HEK293 (cell line): Measurements from ENCODE around the gene AHCYL1.

Experiments
- CTCF ChIP-seq: fragments of 450-650 bp; formaldehyde crosslinking; IDR thresholded peaks from 2 replicates; pipeline ENCODE4 v1.5.1; 2016; ENCODE audit warnings: missing biosample characterization, missing genetic modification characterization
- ZNF645 ChIP-seq: fragments of 450-650 bp; formaldehyde crosslinking; IDR thresholded peaks from 2 replicates; pipeline ENCODE4; 2016; ENCODE audit warnings: missing biosample characterization, missing genetic modification characterization
- ZNF707 ChIP-seq: fragments of 450-650 bp; formaldehyde crosslinking; IDR thresholded peaks from 2 replicates; pipeline ENCODE4 v1.5.1; 2016; ENCODE audit warnings: missing biosample characterization, missing genetic modification characterization
- ZNF792 ChIP-seq: fragments of 450-650 bp; formaldehyde crosslinking; IDR thresholded peaks from 2 replicates; pipeline ENCODE4 v1.5.1; 2016; ENCODE audit warnings: missing biosample characterization, missing genetic modification characterization

GRCh38 chr1:109974191-109974590 is 10.4 kb upstream of the AHCYL1 start:
- no peak for TF ChIP-seq ZNF645 (tag by site-specific recombination)
- TF ChIP-seq ZNF707 (tag by site-specific recombination): no peak
- no peak for TF ChIP-seq ZNF792 (tag by site-specific recombination)
- TF ChIP-seq CTCF (tag by site-specific recombination): no peak
